HEK293T (cell line): ENCODE measurements around the gene MAD2L2.

Experiments used
- BHLHE40 ChIP-seq: fragments of 450-650 bp; IDR thresholded peaks from 2 replicates; pipeline ENCODE4 v1.6.1; 2016; ENCODE audit warnings: mild to moderate bottlenecking, moderate library complexity, borderline replicate concordance
- CTBP1 ChIP-seq: fragments of 450-650 bp; IDR thresholded peaks from 2 replicates; pipeline ENCODE4 v1.6.1; 2016; ENCODE audit warnings: borderline replicate concordance
- ELF4 ChIP-seq: fragments of 450-650 bp; IDR thresholded peaks from 2 replicates; pipeline ENCODE4 v1.6.1; 2017; ENCODE audit warnings: antibody characterized with exemption
- FOXK2 ChIP-seq: fragments of 450-650 bp; IDR thresholded peaks from 2 replicates; pipeline ENCODE4 v1.6.1; 2016; ENCODE audit warnings: mild to moderate bottlenecking
- L3MBTL2 ChIP-seq: fragments of 450-650 bp; conservative IDR thresholded peaks from 2 replicates; pipeline ENCODE4 v1.6.1; 2016; ENCODE audit warnings: mild to moderate bottlenecking
- NFRKB ChIP-seq: fragments of 450-650 bp; IDR thresholded peaks from 2 replicates; pipeline ENCODE4 v1.6.1; 2016; ENCODE audit warnings: mild to moderate bottlenecking, moderate library complexity
- SP1 ChIP-seq: fragments of 450-650 bp; IDR thresholded peaks from 2 replicates; pipeline ENCODE4 v1.6.1; 2017
- SUZ12 ChIP-seq: fragments of 450-650 bp; IDR thresholded peaks from 2 replicates; pipeline ENCODE4 v1.6.1; 2016; ENCODE audit warnings: mild to moderate bottlenecking
- ZNF384 ChIP-seq: fragments of 450-650 bp; IDR thresholded peaks from 2 replicates; pipeline ENCODE4 v1.6.1; 2016

GRCh38 chr1:11628767-11629166, 52.2 kb downstream of the MAD2L2 start:
- TF ChIP-seq NFRKB (no peak), FOXK2 (no peak), SP1 (no peak), CTBP1 (no peak), SUZ12 (no peak), ELF4 (no peak), BHLHE40 (no peak), ZNF384 (no peak), L3MBTL2 (no peak)
